ENCODE results near the gene IRAK4.
A peak's percentile ranks its signal among the peaks of the same experiment; 100 is the strongest.
"Not testable (repeated sequence)": the region's sequence is repeated elsewhere in the genome, so short reads cannot be mapped to it uniquely, and the experiment has no call there.

IRAK4 gene

GRCh38 chr12:43758728-43759563 is at the start of gene IRAK4, which contains the start of gene PUS7L:
IRAK4 (plus strand) TSS chr12:43758951; CDS start chr12:43768112, 9,161 bp downstream.
PUS7L (minus strand) TSS chr12:43758790; CDS start chr12:43755245, 3,545 bp downstream.
- DNase-seq = peak; percentile 96

- DNase-seq = no peak
Measured at GRCh38 chr12:43711348-43711747, 47.4 kb upstream of the IRAK4 start.

GRCh38 chr12:43722621-43723020 is 36.1 kb upstream of the IRAK4 start:
- no peak for DNase-seq

GRCh38 chr12:43723134-43723533 is 35.6 kb upstream of the IRAK4 start:
- DNase-seq = no peak

GRCh38 chr12:43728117-43728516 is 30.6 kb upstream of the IRAK4 start:
- DNase-seq = peak; percentile 30

DNA sequence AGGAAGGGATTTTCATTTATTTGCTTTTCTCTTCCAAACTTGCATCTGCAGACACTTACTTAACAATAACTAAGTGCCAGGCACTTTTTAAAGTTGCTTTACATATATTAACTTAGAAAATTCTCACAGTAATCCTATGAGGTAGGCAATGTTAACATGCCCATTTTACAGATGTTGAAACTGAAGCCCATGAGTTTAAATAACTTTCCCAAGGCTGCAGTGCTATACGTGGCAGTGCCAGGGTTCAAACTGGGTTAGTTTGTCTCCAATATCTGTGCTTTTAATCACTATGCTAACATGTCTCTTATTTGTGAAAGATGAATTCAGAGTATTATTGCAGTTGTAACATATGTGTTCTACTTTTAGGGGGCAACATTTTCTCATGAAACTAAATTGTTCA is 30.1 kb upstream of the IRAK4 start:
- DNase-seq = no peak

GRCh38 chr12:43730283-43730682 is 28.5 kb upstream of the IRAK4 start:
- DNase-seq = no peak

DNA sequence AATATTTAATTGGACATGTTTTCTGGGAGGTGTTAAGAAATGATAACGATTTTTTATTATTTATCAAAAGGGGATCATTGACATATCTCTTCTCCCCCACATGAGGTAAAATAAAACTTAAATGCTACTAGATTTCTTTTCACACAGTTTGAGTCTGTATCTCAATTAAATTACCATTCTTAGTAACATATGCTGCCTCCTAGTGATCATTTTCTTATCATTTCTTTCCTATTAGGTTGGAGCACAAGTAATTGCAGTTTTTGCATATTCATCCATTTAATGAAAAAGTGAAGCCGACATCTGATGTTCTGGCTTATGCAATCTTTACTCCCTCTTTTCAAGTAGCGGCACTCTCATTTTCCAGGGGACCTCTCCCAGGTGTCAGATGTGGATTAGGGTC is 25.1 kb upstream of the IRAK4 start:
- peak; percentile 18 for DNase-seq

DNA sequence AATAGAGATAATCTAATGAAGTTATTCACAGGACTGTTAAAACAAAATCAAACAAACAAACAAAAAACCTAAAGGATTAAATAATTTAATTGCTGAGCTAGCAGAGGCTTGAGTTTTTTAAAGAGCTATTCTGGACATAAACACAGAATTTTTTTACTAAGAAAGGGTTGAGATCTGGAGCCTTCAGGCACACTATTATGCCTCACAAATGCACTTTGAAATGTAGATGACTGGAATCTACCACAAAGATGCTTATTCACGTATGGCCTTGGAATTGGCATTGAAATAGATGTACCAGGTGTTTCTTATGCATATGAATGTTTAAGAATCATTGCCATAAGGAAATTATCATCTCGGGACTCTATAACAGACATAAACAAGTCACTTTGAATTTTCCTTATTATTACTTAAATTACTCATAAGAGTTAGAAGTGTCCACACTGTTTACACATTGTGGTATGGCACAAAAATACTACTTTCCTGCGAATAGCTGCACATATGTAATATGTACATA is 21.8 kb upstream of the IRAK4 start:
- DNase-seq = peak; percentile 55

DNA sequence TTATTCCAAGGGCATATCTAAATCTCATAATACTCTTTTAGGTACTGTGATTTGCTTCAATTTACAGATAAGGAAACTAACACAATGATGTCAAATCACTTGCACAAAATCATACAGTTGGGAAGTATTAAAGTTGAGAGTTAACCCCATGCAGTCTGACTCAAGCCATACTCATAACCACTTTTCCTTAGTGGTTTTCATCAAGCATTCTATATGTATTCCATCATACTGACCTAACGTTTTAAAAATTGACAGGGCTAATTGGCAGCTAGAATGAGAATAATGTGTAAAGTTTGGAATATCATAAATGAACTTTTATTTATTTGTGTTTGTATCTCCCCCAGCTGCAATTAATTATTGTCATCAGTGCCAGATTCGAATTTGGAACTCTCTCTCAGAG is 21.1 kb upstream of the IRAK4 start:
- peak; percentile 94 for DNase-seq

DNA sequence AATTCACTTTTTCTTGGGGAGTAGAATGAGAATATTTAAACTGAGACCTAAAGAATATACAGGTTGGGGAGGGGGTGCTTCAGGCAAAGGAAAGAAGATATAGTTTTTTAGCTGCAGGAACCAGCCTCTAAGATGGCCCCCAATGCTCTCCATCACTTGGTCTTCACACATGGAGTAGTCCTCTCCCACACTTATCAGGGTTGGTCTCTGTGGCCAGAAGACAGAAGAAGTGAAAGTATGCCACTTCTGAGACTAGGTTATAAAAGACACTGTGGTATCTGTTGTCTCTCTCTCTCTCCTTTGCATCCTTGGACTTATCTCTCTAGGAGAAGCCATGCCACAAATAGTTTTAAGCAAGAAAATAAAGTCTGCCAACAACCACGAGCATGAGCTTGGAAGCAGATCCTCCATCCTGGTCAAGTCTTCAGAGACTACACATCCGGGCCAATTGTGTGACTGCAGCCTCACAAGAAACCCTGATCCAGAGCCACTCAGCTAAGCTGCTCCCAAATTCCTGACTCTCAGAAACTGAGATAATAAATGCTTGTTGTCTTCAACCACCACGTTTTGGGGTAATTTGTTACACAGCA is 18.1 kb upstream of the IRAK4 start:
- no peak for DNase-seq

DNA sequence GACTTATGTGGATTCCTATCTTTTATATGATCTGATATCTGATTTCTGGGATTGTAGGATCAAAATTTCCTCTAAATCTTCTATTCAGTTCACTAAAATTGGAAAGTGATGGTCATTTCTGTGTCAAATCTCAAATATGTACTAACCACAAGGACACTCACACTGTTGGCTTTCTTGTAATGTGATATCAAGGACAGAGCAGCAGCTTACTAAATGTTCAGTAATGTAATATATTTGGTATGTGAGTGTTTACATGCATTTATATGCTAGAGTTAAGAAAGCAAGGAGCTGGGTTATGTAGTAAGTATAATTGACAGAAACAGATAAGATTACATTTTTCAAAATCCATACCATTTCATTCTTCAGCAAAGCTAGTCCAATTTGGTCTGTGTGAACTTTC is 16.6 kb upstream of the IRAK4 start:
- peak; percentile 97 for DNase-seq

GRCh38 chr12:43744826-43745225 is 13.9 kb upstream of the IRAK4 start:
- DNase-seq = no peak

GRCh38 chr12:43749016-43749415 is 9.7 kb upstream of the IRAK4 start:
- peak; percentile 32 for DNase-seq

DNA sequence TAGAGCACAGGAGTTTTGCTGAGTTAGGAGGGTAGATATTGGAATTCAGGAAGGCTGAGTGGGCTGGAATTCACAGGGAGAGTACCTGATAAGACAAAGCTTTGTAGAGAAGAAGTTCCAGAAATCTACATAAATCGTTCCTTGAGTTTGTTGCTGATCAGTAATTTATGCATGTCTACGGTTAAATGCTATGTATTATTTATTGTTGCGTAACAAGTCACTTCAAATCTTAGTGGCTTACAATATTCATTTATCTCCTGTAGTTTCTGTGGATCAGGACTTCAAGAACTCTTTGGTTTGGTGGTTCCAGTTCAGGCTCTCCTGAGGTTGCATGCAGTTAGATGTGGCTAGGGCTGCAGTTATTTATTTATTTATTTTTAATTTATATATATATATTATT is 7.9 kb upstream of the IRAK4 start:
- no peak for DNase-seq

- DNase-seq = not testable (repeated sequence)
Measured at GRCh38 chr12:43751360-43751759, 7.4 kb upstream of the IRAK4 start.

- no peak for DNase-seq
Measured at GRCh38 chr12:43754015-43754414, 4.7 kb upstream of the IRAK4 start.

DNA sequence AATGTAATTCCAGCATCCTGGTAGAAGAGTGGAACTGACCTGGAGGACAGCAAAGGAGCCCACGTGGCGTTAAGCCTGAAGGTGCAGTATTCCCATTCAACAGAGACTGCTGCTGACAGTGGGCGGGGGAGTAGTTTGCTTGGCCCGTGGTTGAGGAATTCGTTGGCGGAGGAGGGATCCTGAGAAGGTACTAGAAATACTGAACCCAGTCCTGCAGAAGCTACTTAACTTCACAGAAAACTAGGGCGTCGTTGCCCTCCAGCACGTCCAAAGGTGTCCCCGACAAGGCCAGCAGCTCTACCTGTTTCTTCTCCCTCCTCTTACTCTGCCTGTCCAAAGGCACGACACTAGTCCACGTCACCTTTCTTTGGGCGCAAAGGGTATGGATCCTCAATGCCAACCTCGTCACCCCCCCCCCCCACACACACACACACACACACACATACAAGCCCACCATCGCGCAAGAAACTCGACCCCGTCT is 464 bp upstream of the IRAK4 start:
- peak; percentile 52 for DNase-seq

GRCh38 chr12:43760396-43760795 is 1.6 kb downstream of the IRAK4 start:
- no peak for DNase-seq

- DNase-seq = no peak
Measured at GRCh38 chr12:43761500-43761899, 2.7 kb downstream of the IRAK4 start.

DNA sequence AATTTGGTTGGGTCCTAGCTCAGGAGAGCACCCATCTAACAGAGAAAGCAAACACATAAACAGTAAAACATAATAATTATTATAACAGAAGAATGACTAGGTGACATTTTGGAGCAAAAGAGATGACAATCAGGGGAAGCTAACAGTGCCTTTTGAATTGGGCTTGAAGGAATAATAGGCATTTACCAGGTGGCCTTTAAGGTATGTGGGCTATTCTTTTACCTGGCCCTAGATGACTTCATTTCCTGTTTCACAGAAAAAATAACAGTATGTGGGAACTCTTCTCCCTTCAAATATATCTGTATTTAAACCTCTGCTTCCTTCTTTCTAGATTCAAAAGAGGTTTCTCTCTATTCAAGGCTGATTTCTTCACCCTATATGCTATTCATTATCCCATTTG is 3.8 kb downstream of the IRAK4 start:
- no peak for DNase-seq

DNA sequence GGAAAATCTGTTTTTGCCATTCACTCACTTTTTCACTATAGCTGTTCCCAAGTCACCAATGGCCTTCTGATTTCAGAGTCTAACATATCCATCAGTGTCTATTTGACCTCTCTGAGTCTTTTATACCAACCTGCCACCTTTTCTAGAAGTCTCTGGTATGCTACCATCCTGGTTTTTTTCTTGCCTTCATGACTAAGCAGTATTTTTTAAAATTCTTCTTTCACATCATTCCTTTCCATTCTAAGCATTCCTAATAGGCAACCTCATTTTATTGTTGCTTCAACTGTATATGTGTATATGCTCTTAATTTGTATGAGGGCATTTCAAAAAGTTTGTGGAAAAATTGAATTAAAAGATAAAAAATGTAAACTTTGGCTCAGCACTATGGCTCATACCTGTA is 5.0 kb downstream of the IRAK4 start:
- DNase-seq = no peak

GRCh38 chr12:43764528-43764927 is 5.8 kb downstream of the IRAK4 start:
- DNase-seq = no peak

- DNase-seq = peak; percentile 5
Measured at GRCh38 chr12:43766291-43766690, 7.5 kb downstream of the IRAK4 start.
